GM13976 (cell line): ENCODE data around the gene SPCS2.
"Not testable (repeated sequence)": the region's sequence is repeated elsewhere in the genome, so short reads cannot be mapped to it uniquely, and the experiment has no call there.

Source experiments
- DNase-seq: peaks from one replicate; pipeline ENCODE4 v3.0.0; 2012; ENCODE audit warnings: low spot score
- in situ Hi-C: fragments of 300-500 bp; cut with MboI; formaldehyde crosslinking; loops from one replicate; pipeline ENCODE4 v1.12.0; 2022; ENCODE audit warnings: low sequenced_read_pairs, mixed read lengths, inconsistent platforms; ENCODE audit not compliant: unreplicated experiment
- TF ChIP-seq, protein P1 (sequence below): IDR thresholded peaks from 2 replicates; pipeline ENCODE4 v1.5.1; 2012; ENCODE audit warnings: borderline replicate concordance, mild to moderate bottlenecking; ENCODE audit not compliant: insufficient read depth; ENCODE audit errors: extremely low read depth, missing control alignments, control extremely low read depth

Gene SPCS2

DNA sequence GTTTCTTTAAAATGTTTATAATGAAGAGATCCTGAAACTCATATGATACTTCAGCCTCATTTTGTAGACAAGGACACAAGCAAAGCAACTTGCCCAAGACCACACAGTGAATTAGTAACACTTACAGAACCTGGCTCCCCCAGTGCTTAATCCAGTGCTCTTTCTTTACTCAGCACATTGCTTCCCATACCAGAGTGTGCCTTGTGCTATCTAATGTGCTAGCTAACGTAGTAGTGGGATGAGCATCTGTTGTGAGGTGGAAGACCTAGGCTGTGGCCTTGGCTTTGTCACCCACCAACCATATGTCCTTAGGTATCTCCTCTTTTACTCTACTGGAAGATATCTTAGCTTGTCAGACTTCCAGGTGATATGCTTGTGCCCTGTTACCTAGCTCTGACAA, 5.1 kb downstream of the SPCS2 start:
- TF ChIP-seq, protein P1, sequence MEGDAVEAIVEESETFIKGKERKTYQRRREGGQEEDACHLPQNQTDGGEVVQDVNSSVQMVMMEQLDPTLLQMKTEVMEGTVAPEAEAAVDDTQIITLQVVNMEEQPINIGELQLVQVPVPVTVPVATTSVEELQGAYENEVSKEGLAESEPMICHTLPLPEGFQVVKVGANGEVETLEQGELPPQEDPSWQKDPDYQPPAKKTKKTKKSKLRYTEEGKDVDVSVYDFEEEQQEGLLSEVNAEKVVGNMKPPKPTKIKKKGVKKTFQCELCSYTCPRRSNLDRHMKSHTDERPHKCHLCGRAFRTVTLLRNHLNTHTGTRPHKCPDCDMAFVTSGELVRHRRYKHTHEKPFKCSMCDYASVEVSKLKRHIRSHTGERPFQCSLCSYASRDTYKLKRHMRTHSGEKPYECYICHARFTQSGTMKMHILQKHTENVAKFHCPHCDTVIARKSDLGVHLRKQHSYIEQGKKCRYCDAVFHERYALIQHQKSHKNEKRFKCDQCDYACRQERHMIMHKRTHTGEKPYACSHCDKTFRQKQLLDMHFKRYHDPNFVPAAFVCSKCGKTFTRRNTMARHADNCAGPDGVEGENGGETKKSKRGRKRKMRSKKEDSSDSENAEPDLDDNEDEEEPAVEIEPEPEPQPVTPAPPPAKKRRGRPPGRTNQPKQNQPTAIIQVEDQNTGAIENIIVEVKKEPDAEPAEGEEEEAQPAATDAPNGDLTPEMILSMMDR: no peak
- no peak for DNase-seq
- in situ Hi-C loops: no loop called here

DNA sequence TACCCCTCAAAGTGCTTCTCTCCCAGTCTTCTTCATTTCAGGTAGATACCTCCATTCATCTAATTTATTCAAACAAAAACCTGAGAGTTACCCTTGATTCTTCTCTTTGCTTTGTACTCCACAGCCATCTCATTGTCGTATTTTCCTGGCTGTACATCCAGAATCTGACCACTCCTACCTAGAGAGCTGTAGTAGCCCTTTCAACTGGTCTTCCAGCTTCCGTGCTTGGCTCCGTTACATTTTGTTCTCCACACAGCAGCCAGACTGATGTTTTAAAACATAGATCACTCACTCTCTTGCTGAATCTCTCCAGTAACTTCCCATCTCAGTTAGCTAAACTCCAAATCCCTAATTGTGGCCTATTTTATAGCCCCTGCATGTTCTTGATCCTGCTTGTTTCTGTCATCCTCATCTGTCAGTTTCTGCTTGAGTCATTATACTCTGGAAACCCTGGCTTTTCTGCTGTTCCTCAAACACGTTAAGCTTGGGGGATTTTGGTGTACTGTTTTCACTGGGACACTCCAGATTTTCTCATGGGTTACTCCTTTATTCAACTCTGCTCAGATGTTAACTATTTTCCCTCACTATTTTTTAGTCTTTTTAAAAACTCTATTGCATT, 7.4 kb downstream of the SPCS2 start:
- TF ChIP-seq, protein P1: no peak
- in situ Hi-C loops: no loop called here
- no peak for DNase-seq

DNA sequence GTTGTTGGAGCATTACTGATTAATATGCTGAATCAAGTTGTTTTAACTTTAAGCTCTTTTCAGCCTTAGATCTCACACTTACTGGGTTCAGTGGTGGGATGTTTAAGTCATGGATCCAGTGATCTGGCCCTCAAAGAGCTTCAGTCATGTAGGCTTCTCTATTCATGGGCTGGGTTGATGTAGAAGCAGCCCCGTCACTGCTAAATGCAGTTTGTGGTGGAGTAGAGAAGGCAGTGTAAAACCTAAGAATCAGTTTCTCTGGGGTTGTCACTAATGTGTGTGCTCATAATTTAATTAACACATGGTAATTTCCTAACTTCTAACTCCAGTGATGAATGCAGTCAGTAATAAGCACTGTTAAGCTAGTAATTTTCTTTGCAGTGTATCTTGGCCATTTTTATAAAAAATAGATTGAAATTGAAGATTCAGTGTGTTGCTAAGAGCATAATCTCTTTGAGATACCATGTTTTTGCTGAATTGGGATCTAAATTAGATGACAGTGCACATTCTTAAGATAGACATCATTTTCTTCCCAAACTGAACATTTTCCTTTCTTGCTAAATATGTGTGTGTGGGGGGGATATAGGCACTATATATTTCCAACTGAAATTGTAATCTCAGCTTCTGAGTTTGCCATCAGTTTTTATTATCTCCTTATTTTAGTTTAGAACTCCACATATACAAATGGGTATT, 9.0 kb downstream of the SPCS2 start:
- no peak for DNase-seq
- in situ Hi-C loops: no loop called here
- TF ChIP-seq, protein P1: no peak

DNA sequence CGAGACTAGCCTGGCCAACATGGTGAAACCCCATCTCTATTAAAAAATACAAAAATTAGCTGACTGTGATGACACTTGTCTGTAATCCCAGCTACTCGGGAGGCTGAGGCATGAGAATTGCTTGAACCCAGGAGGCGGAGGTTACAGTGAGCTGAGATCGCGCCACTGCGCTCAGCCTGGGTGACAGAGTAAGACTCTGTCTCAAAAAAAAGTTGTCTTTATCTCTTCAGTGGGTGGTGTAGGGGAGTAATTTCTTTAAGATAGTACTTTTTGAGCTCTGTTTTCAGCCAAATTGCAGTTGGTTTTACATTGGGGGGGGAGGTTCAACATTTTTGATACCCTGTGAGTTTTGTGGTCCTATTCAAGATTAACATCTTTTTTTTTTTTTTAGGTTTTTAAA, 11.1 kb downstream of the SPCS2 start:
- DNase-seq: not testable (repeated sequence)

DNA sequence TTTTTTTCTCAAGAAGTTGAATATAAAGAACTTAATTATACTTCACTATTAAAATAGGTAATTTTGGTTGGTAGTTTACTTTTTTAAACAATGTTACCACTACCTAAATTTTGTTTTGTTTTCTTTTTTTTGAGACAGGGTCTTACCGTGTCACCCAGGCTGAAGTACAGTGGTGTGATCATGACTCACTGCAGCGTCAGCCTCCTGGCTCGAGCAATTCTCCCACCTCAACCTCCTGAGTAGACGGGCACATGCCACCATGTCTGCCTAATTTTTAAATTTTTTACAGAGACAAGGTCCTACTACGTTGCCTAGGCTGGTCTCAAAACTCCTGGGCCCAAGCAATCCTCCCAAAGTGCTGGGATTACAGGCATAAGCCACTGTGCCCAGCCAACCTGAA, 17.6 kb downstream of the SPCS2 start:
- TF ChIP-seq, protein P1: no peak
- DNase-seq: no peak
- in situ Hi-C loops: no loop called here

More for the DNA sequence above, 11.1 kb downstream of the SPCS2 start:
- in situ Hi-C loops: not testable (repeated sequence)

DNA sequence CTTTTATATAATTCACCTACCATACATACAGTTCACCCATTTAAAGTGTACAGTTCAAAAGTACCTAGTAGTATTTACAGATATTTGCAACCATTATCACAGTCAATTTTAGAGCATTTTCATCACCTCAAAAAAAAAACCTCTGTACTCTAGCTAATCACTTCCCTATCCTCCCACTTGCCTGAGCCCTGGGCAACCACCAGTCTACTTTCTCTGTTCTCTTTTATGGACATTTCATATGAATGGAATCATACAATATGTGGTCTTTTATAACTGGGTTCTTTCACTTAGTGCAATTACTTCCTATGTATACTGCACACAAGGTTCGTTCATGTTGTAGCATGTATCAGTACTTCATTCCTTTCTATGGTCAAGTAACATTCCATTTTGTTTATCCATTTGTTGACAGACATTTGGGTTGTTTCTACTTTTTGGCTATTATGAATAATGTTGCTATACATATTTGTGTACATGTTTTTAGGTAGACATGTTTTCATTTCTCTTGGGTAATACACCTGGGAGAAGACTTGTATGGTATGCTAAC, 21.9 kb downstream of the SPCS2 start:
- no peak for DNase-seq
- in situ Hi-C loops: no loop called here
- TF ChIP-seq, protein P1: no peak

DNA sequence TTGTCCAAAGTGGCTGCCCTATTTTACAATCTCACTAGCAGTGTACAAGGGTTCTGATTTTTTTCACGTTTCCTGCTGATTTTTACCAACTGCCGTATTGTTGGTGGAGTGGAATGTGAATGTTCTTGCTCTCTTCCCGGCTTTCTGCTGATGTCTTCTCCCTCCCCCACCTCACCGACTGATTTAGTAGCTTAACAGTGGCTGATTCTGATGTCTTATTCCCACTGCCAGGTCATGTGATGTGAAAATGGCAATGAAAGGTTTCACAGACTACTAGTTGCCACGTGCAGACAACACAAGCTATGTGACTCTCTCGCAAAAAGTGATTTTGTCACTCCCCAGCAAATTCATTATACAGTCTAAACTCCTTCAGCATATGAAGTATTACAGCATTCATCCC, 22.4 kb downstream of the SPCS2 start:
- in situ Hi-C loops: no loop called here
- TF ChIP-seq, protein P1: no peak
- no peak for DNase-seq
